HepG2 (cell line): ENCODE data around the gene MICAL3. TPM values are rescaled to one million over a fixed set of nuclear protein-coding genes. Genes with fewer than 3 reads are reported as not detected.

Experiments used
- ATAC-seq: fragments of 200-7000 bp; cut with Tn5 transposase; 3 replicates; pipeline ENCODE4 v1.9.1; 2020; ENCODE audit warnings: mild to moderate bottlenecking, moderate library complexity
- BruUV-seq: library from RNA; stranded (reverse); fragments of 400-500 nt; replicated peaks from 2 replicates; lab custom pipeline; 2021; lab: Mats Ljungman, UMichigan
- CTCF ChIA-PET: fragments of 300-600 bp; formaldehyde crosslinking; extraction: SDS; loops from one replicate; lab custom pipeline; 2021; ENCODE audit warnings: low total read pairs, inconsistent platforms, low intra/inter-chr PET ratio; lab: Yijun Ruan, JAX
- POLR2A ChIA-PET: fragments of 350-600 bp; sonication (Branson Sonifier 250); formaldehyde crosslinking; loops from one replicate; lab custom pipeline; 2020; ENCODE audit warnings: antibody characterized with exemption, inconsistent platforms; lab: Yijun Ruan, JAX
- DNase-seq: peaks from one replicate; pipeline ENCODE4 v3.0.0-alpha.2; 2015; ENCODE audit warnings: low spot score
- FAIRE-seq: peaks from 3 replicates; lab custom pipeline; 2011; peaks lifted over from hg19 to GRCh38; lab: Jason Lieb, UNC
- H2AFZ ChIP-seq: one replicate; pipeline ENCODE4 v1.6.1; 2011; ENCODE audit warnings: low read length, inconsistent platforms
- H3K27ac ChIP-seq: fragments of 300-600 bp; 3 replicates; pipeline ENCODE4 v1.8.0; 2011; ENCODE audit warnings: mixed run types, mild to moderate bottlenecking, mixed read lengths, low read length, inconsistent platforms; ENCODE audit not compliant: insufficient read depth; ENCODE audit errors: extremely low read length
- H3K27me3 ChIP-seq, 2 experiments: fragments of 200-600 bp in 1 of 2; 2 replicates in 1 of 2; 3 replicates in 1 of 2; pipeline versions ENCODE4 v1.6.0 to v1.8.0; 2011; ENCODE audit warnings: low read length in 2 of 2, mild to moderate bottlenecking in 2 of 2, moderate library complexity in 2 of 2, inconsistent platforms in 1 of 2; ENCODE audit not compliant: insufficient read depth in 2 of 2, control insufficient read depth in 1 of 2
- H3K36me3 ChIP-seq, 2 experiments: fragments of 200-600 bp in 1 of 2; replicated peaks in 1 of 2; 2 replicates in 1 of 2; 3 replicates in 1 of 2; pipeline versions ENCODE4 v1.5.1 to v1.8.0; 2011; ENCODE audit warnings: low read length in 2 of 2, inconsistent platforms in 1 of 2; ENCODE audit not compliant: insufficient read depth in 2 of 2, control insufficient read depth in 1 of 2
- H3K4me1 ChIP-seq: 2 replicates; pipeline ENCODE4 v1.5.1; 2012; ENCODE audit warnings: low read length, inconsistent platforms; ENCODE audit not compliant: insufficient read depth
- H3K4me2 ChIP-seq: 2 replicates; pipeline ENCODE4 v1.6.0; 2011; ENCODE audit warnings: low read depth, low read length, inconsistent platforms
- H3K4me3 ChIP-seq, 3 experiments: fragments of 200-600 bp in 1 of 3; sonication (generic), shearing (Covaris generic) in 1 of 3; replicated peaks in 1 of 3; 2 replicates each; pipeline ENCODE4 v1.5.1; 2011 to 2016; ENCODE audit warnings: low read length in 3 of 3, inconsistent platforms in 2 of 3, low read depth in 2 of 3, mild to moderate bottlenecking in 2 of 3, control low read depth in 1 of 3, mixed read lengths in 1 of 3; ENCODE audit not compliant: insufficient read depth in 1 of 3
- H3K79me2 ChIP-seq: one replicate; pipeline ENCODE4 v1.6.1; 2011; ENCODE audit warnings: low read length, inconsistent platforms; ENCODE audit not compliant: insufficient read depth
- H3K9ac ChIP-seq: 2 replicates; pipeline ENCODE4 v1.6.0; 2011; ENCODE audit warnings: mild to moderate bottlenecking, low read depth, low read length, inconsistent platforms; ENCODE audit not compliant: insufficient read depth
- H3K9me3 ChIP-seq: 2 replicates; pipeline ENCODE4 v1.5.1; 2012; ENCODE audit warnings: mild to moderate bottlenecking, low read length
- H4K20me1 ChIP-seq: 2 replicates; pipeline ENCODE4 v1.6.0; 2011; ENCODE audit warnings: inconsistent platforms, mild to moderate bottlenecking, low read length, moderate library complexity; ENCODE audit not compliant: insufficient read depth
- BATF2 ChIP-seq: sonication (generic); formaldehyde crosslinking; IDR thresholded peaks from 2 replicates; pipeline ENCODE4 v1.8.0; 2022; ENCODE audit warnings: mild to moderate bottlenecking, missing genetic modification reagents, moderate library complexity
- CREM ChIP-seq, 2 experiments: sonication (generic) in 1 of 2; formaldehyde crosslinking in 1 of 2; IDR thresholded peaks; 2 replicates each; pipeline versions ENCODE4 v1.4.0 to v1.6.1; 2016 to 2020; ENCODE audit warnings: antibody characterized with exemption in 1 of 2, mild to moderate bottlenecking in 1 of 2, missing genetic modification reagents in 1 of 2
- ELF1 ChIP-seq: sonication (generic); formaldehyde crosslinking; IDR thresholded peaks from 2 replicates; pipeline ENCODE4 v1.4.0; 2020; ENCODE audit warnings: missing genetic modification reagents
- ETV6 ChIP-seq: sonication (generic); formaldehyde crosslinking; conservative IDR thresholded peaks from 2 replicates; pipeline ENCODE4 v1.4.0; 2020; ENCODE audit warnings: missing genetic modification reagents
- GFI1 ChIP-seq: sonication (generic); formaldehyde crosslinking; IDR thresholded peaks from 2 replicates; pipeline ENCODE4 v1.5.0; 2020; ENCODE audit warnings: missing genetic modification reagents, mild to moderate bottlenecking, borderline replicate concordance
- HBP1 ChIP-seq: IDR thresholded peaks from 2 replicates; pipeline ENCODE4 v1.6.1; 2016; ENCODE audit warnings: low read depth, control low read depth
- HNRNPL ChIP-seq: fragments of 200-400 bp; formaldehyde crosslinking; IDR thresholded peaks from 2 replicates; pipeline ENCODE4 v1.6.1; 2017; ENCODE audit warnings: mild to moderate bottlenecking, low read depth, low read length
- ISL2 ChIP-seq: sonication (generic); formaldehyde crosslinking; IDR thresholded peaks from 2 replicates; pipeline ENCODE4 v1.5.0; 2020; ENCODE audit warnings: missing genetic modification reagents
- RFX5 ChIP-seq: IDR thresholded peaks from 2 replicates; pipeline ENCODE4 v1.6.1; 2011; ENCODE audit warnings: low read depth, low read length, improper control_type of control experiment
- YY1 ChIP-seq: IDR thresholded peaks from 2 replicates; pipeline ENCODE4 v1.6.1; 2011; ENCODE audit warnings: low read length, low read depth, moderate library complexity, mild to moderate bottlenecking; ENCODE audit not compliant: insufficient read depth, insufficient replicate concordance
- ZNF138 ChIP-seq: sonication (generic); formaldehyde crosslinking; IDR thresholded peaks from 2 replicates; pipeline ENCODE4 v1.5.0; 2020; ENCODE audit warnings: mild to moderate bottlenecking, low read depth, missing genetic modification reagents
- ZNF260 ChIP-seq: sonication (generic); formaldehyde crosslinking; IDR thresholded peaks from 2 replicates; pipeline ENCODE4 v1.4.0; 2020; ENCODE audit warnings: missing genetic modification reagents, low read depth, mild to moderate bottlenecking, borderline replicate concordance
- ZNF652 ChIP-seq: IDR thresholded peaks from 2 replicates; pipeline ENCODE4 v1.6.1; 2016; ENCODE audit warnings: low read depth, borderline replicate concordance
- WGBS: methylation state at CpG from one replicate; pipeline ENCODE4 v1.1.6; 2017; ENCODE audit warnings: low lambda C conversion rate; 5-methylcytosine and 5-hydroxymethylcytosine counted together
- in situ Hi-C: cut with HindIII; loops from 2 replicates; pipeline ENCODE4 v1.10.0; 2017; ENCODE audit warnings: low pct_unique_long_range_greater_than_20kb; ENCODE audit not compliant: extremely low pct_ligation_motif_present
- intact Hi-C: fragments of 100-400 bp; cut with micrococcal nuclease; formaldehyde crosslinking; loops from one replicate; pipeline ENCODE4 v1.10.0; 2022; ENCODE audit not compliant: unreplicated experiment
- polyA plus RNA-seq, 8 experiments: library from polyadenylated mRNA; depleted of rRNA in 3 of 8; stranded (reverse) in 7 of 8; unstranded in 1 of 8; fragments of >200 nt; fragmentation: Illumina TruSeq in 4 of 8; extraction: Trizol in 4 of 8; gene quantifications; 2 replicates each; pipeline versions ENCODE4 v1.2.1 to v1.2.3, GENCODE V29; 2011 to 2016; ENCODE audit warnings: low read depth in 4 of 8, missing spikeins in 1 of 8, mixed read lengths in 1 of 8; ENCODE audit not compliant: insufficient read depth in 1 of 8
- total RNA-seq, 5 experiments: library from RNA; depleted of rRNA; stranded (reverse); fragments of >200 nt; fragmentation: Illumina TruSeq; extraction: Trizol; gene quantifications; 2 replicates each; pipeline ENCODE4 v1.2.3, GENCODE V29; 2016; ENCODE audit warnings: low read depth in 1 of 5
- TF ChIP-seq, protein P1 (sequence below): sonication (generic); formaldehyde crosslinking; IDR thresholded peaks from 2 replicates; pipeline ENCODE4 v1.8.1; 2023; ENCODE audit warnings: mild to moderate bottlenecking, moderate library complexity, missing genetic modification reagents
- TF ChIP-seq, protein P2 (sequence below): sonication (generic); formaldehyde crosslinking; IDR thresholded peaks from 2 replicates; pipeline ENCODE4 v1.5.0; 2020; ENCODE audit warnings: mild to moderate bottlenecking, missing genetic modification reagents, moderate library complexity

MICAL3 gene
- total and polyA plus RNA-seq, 2 of the 13 experiments (the other 11 are each of a cell fraction or from before 2014, with no cell fraction given): 5.3 to 12.5 TPM

GRCh38 chr22:18001040-18001893 is 23.1 kb downstream of the MICAL3 start:
- Histone ChIP-seq H3K4me3 (peak overlapping the region; percentile 84 to 92 (median 86)), H4K20me1 (no peaks in the 10 kb centered on the region; the same call in none of the 2 replicates), H3K27me3 (no peaks in the 10 kb centered on the region), H3K79me2 (peaks cover 32% of the 10 kb centered on the region), H3K9ac (peak overlapping the region; percentile 91), H3K9me3 (no peaks in the 10 kb centered on the region), H3K27ac (peak overlapping the region; percentile 98), H3K4me1 (peaks cover 18% of the 10 kb centered on the region), H3K36me3 (no peaks in the 10 kb centered on the region), H2AFZ (peak overlapping the region; percentile 92), H3K4me2 (peak overlapping the region; percentile 92)
- CTCF ChIA-PET: interaction anchor here (1.6 kb wide), 1 partner anchor 75 kb away, joined by 10 read pairs; no protein-coding TSS in a partner anchor
- intact Hi-C loops (loop anchor here (1.0 to 5.0 kb wide), 4 partner anchors 49 to 104 kb away; no protein-coding TSS in a partner anchor), in situ Hi-C loops (loop anchor here (5.0 kb wide), 1 partner anchor 71 kb away; no protein-coding TSS in a partner anchor)
- ATAC-seq (peak; percentile 94), FAIRE-seq (peak; percentile 86), DNase-seq (peak; percentile 97)
- POLR2A ChIA-PET: interaction anchor here (2.0 to 2.7 kb wide), 2 partner anchors 60 to 76 kb away, joined by 7 to 15 read pairs; partner anchors contain the start of gene PEX26
- WGBS: under 1% methylated on average over 16 of the region's 96 CpGs
- no TSS peak for BruUV-seq
- TF ChIP-seq, protein P1, sequence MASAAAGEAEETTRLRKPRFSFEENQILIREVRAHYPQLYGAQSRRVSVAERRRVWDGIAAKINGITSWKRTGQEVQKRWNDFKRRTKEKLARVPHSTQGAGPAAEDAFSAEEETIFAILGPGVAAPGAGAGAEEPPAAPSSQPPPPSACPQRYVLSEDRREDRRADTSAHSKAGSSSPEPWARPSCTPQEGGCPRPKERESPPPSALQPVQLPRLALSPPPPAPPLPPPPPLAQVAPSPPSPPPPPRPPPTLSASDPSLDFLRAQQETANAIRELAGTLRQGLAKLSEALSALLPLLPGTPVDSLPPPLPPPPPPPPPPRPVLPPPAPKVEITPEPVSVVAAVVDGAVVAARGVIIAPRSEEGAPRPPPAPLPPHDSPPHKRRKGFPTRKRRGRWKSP (CRISPR knock-in tag): 0 out of 2 replicates have a peak, but pooled peaks have one; percentile 38
- TF ChIP-seq BATF2 (CRISPR knock-in tag): 0 out of 2 replicates have a peak, but pooled peaks have one; percentile 59
- TF ChIP-seq RFX5: no peak
- TF ChIP-seq HNRNPL: no peak
- no peak for TF ChIP-seq ZNF652
- peak; percentile 81; the same call in 1 of the 2 replicates for TF ChIP-seq HBP1 (CRISPR knock-in tag)
- TF ChIP-seq ISL2: peak; percentile 49; the same call in 1 of the 2 replicates
- TF ChIP-seq, protein P2, sequence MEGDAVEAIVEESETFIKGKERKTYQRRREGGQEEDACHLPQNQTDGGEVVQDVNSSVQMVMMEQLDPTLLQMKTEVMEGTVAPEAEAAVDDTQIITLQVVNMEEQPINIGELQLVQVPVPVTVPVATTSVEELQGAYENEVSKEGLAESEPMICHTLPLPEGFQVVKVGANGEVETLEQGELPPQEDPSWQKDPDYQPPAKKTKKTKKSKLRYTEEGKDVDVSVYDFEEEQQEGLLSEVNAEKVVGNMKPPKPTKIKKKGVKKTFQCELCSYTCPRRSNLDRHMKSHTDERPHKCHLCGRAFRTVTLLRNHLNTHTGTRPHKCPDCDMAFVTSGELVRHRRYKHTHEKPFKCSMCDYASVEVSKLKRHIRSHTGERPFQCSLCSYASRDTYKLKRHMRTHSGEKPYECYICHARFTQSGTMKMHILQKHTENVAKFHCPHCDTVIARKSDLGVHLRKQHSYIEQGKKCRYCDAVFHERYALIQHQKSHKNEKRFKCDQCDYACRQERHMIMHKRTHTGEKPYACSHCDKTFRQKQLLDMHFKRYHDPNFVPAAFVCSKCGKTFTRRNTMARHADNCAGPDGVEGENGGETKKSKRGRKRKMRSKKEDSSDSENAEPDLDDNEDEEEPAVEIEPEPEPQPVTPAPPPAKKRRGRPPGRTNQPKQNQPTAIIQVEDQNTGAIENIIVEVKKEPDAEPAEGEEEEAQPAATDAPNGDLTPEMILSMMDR (CRISPR knock-in tag): peak; percentile 62
- no peak for TF ChIP-seq ELF1
- TF ChIP-seq GFI1 (CRISPR knock-in tag): peak; percentile 72
- TF ChIP-seq ZNF138 (CRISPR knock-in tag): no peak
- no peak for TF ChIP-seq ETV6
- no peak for TF ChIP-seq CREM (IDR thresholded peaks at IDR 0.05)
- no peak for TF ChIP-seq CREM (CRISPR knock-in tag; IDR thresholded peaks at IDR 0.05)
- no peak for TF ChIP-seq ZNF260 (CRISPR knock-in tag)
- peak; percentile 67 for TF ChIP-seq YY1
